ENCODE results near the gene SCN2B.

The SCN2B gene

DNA sequence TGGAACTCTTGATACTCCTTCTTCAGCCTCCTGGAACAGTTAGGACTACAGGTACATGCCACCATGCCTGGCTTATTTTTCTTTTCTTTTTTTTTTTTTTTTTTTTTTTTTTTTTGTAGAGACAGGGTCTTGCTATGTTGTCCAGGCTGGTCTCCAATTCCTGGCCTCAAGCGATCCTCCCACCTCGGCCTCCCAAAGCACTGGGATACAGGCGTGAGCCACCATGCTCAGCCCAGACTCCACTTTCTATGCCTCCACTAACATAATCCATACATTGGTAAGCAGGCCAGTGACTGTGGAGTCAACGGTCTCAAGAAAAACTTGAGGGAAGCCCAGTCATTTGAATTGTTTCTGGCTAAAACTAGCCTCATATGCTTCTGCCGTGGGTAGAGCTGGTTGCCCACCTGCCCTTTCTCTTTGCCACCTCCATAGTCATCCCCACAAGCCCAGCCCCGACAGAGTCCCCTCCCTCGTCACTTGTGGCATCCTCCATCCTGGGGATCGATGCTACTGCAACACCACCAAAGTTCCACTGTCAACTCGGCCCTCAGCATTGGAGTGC, 2.4 kb downstream of the SCN2B start:
- DNase-seq, result no peak

- DNase-seq, result no peak
Measured at GRCh38 chr11:118172356-118172755, 4.1 kb downstream of the SCN2B start.

- DNase-seq, result no peak
Measured at GRCh38 chr11:118171269-118172062, 5.0 kb downstream of the SCN2B start.

DNA sequence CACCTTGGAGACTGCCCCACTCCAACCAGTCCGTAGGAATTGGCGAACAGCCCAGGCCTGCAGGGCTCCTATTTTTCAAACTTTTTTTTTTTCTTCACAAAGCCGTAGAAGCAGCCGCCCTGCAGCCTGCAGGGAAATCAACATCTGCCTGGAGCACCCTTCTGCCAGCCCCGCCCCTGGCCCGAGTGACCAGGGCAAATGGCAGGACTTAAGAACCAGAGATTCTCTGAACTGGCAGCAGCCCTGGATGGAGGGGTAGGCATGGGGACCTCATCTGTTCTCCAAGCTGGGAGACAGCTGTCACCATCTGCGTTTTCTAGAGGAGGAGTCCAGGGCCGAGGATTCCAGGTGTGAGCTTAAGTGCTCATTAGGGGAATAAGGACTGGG, 5.6 kb downstream of the SCN2B start:
- no peak for DNase-seq

- no peak for DNase-seq
Measured at GRCh38 chr11:118170231-118170630, 6.2 kb downstream of the SCN2B start.

DNA sequence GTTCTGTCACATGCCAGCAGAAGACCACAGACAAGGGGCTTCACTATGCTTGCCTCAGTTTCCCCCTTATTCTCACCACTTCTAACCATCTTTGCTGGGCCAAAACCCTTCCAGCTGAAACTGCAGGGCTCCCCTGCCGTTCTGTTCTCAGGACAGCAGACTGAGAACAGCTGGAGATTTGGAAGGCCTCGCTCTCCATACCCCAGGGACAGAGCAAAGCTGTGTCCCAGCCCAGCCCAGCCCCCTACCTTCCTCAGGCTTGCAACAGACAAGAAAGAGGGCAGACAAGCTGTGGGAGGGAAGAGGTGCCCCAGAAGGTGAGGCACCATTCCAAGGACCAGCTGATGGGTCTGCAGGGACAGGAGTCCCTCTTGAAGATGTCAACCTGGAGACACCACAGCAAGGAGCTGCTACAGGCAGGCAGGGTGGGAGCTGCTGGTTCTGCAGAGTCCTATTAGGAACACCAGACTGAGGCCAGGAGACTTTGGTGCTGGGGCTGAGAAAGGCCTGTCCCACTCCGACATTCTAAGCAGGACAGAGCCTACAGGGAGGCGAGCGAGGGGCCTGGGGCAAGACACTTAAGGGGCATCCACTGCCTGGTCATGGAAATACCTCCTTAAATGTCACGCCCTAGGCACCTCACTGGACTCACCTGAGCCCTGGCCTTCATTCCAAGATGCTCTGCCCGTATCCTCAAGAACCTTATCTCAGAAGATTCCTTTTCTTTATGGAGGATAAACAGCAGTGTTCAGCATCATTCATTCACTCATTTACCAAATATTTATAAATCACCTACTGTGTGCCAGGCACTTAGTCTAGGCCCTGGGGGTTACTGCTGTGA, 6.9 kb downstream of the SCN2B start:
- no peak for DNase-seq

DNA sequence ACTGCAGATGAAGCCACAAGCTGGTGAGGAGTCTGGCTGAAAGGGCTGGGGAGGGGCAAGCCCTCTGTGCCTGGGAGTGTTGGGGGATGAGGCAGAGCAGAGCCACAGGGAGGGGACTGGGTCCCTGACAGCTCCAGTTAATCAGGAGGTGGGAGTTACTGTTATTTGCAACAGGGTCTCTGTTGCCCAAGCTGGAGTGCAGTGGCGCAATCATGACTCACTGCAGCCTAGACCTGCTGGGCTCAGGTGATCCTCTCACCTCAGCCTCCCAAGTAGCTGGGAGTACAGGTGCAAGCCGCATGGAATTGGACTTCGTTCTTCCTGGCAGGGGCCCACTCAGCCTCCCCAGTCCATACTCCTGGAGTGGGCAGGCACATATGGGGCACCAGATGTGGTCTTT, 7.7 kb downstream of the SCN2B start:
- no peak for DNase-seq

- DNase-seq, result no peak
Measured at GRCh38 chr11:118168316-118168715, 8.1 kb downstream of the SCN2B start.

DNA sequence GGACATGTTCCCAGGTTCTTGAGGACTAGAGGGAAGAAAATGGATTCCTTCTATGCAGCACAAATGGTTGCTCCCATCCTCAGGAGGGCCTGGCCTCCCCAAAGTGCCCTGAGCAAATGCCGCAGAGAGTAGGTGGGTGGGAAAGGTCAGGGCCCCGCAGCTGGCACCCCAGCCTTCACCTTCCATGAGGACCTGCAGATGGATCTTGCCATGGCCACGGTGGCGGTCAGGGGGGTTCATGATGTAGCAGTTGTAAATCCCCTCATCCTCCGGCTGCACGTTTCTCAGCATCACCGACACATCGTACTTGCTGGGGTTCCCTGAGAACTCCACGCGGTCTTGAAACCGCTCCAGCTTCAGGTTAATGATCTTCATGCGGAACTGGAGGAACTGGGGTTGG, 8.5 kb downstream of the SCN2B start:
- DNase-seq, result no peak

DNA sequence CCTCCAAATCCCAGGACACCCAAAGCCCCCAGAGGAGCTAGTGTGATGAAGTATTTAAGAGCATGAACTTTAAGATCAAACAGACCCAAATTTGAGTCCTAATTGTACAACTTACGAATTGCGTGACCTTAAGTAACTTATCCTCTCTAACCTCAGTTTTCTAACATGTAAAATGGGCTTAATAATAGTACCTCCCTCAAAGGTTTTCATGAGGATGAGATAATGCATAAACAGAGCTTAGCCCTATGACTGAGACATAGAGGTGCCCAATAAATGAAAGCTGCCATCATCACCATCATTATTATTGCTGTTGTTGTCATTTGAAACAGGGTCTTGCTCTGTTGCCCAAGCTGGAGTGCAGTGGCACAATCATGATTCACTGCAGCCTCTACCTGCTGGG, 9.2 kb downstream of the SCN2B start:
- no peak for DNase-seq

DNA sequence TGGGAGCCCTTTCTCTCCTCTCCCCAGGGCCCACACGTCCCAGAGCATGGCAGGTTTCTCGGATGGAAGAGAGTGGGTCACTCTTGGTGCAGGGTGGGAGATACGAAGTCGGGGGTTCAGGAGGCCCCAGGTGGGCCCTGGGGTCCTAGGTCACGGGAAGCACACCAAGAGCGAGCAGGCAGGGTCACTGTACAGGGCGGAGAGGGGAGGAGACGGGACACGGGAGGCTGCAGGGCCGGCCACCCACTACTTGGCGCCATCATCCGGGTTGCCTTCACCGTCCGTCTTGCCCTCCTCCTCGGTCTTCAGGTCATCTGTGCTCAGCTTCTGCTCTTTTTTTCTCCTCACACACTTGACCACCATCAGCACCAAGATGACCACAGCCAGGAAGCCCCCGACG, 9.8 kb downstream of the SCN2B start:
- no peak for DNase-seq

- DNase-seq, result no peak
Measured at GRCh38 chr11:118164885-118165284, 11.6 kb downstream of the SCN2B start.

DNA sequence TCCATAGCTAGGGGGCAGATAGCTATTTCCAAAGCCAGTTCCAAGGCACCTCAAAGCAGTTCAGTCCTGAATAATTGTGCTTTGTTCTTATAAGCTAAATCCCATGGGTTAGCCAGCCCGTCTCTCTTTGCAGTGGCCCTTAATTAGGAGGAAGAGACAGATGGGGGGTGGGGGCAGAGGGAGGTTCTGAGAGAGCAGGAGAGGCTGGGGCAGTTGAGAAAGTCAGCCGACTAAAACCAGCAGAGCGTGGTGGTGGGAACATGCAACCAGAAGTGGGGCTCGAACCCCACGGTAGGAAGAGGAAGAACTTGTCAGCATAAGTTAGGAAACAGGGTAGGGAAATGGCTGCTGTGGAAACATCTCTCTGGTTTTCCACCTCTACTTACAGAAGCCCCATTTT, 12.9 kb downstream of the SCN2B start:
- no peak for DNase-seq

GRCh38 chr11:118162846-118163245, 13.6 kb downstream of the SCN2B start:
- no peak for DNase-seq

DNA sequence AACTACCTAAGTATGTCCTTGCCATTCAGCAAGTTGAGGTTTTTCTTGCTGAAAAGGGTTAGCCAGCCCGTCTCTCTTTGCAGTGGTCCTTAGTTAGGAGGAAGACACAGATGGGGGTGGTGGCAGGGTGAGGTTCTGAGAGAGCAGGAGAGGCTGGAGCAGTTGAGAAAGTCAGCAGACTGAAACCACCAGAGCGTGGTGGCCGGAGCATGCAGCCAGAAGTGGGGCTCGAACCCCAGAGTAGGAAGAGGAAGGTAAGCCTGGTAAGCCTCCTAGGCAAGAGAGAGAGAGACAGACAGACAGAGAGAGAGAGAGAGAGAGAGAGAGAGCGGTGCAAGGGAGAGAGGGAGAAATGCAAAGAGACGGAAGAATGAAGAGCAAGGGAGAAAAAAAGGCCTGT, 14.7 kb downstream of the SCN2B start:
- no peak for DNase-seq

DNA sequence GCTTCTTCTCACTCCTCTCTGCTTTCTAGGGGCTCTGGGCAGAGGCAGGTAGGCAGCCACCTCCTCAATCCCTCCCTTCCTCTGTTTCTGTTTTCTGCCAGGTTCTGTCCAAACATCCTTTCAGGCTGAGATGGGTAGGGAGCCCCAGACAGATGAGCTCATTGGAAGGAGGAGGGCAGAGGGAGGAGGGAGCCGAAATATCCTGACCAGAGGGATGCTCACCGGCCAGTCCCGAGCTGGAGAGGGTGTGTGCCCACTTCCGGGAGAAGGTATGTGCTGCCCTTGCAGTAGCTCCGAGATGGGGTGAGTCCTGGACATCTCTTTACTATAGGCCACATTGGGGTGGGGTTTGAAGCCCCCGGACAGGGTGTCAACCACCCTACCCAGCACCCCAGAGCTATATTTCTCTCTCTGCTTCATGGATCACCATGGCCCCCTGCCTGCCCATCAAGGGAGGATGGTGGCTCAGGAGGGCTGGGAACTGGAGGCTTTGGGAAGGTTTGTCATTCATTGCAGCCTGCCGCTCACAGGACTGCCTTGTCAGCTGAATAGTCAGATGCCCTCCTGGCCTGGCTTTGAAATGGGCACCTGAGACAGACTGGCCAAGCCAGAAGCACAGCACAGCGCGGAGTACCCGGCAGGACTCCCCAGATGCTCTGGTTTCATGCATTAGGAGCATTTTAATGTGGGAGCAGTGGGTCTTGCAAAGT, 19.1 kb downstream of the SCN2B start:
- DNase-seq, result no peak

GRCh38 chr11:118156531-118157185, 19.8 kb downstream of the SCN2B start:
- no peak for DNase-seq

DNA sequence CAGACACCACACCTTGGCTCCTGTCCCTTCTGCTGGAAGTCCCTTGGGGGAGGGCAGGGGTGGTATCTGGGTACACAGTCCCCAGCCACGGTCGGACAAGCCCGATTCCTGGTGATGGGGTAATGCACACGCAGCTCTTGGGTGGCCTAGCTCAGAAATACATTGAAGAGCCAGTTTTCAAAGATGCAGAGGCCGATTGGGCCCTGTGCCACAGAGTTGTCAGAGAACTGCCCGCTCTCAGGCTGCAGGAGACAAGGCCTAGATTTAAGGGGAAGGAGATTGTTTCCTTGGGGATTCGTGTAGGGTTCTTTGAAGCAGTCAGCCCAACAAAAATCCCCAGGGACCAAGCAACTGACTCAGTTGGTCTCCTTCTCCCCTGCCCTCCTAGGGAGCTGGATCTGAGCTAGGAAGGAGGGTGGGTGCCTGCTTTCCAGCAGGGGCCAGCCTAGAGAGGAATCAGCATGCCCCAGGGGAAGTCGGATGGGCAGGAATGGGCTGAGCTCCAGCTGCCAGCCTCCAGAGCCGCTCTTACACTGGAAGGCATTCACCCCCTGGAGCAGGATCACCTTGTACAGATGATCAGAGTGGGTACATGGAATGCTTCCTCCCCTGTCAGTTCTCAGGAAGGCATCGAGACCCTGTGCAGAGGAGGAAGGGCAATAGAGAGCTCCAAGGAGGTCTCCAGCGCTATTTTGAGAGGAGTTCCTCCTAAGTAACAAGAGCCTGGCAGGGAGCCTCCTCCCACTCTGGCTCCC, 20.5 kb downstream of the SCN2B start:
- no peak for DNase-seq

DNA sequence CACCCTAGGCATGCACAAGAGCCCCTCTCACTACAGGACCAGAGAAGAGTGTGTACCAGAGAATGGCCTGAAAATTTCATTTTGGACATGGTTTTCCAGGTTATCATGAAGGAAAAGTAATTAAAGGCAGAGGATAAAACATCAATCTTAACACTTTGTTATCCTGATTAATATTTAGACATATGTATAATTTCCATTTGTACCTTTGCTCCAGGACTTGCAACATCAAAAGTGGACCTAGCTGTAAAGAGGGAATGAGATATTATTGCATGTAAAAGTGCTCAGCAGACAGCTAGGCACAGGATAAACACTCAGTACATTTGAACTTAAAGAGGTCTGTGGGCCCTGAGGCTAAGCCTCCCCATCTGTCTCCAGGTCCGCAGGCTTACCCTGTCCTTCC, 21.8 kb downstream of the SCN2B start:
- DNase-seq, result no peak

GRCh38 chr11:118153976-118154375, 22.5 kb downstream of the SCN2B start:
- no peak for DNase-seq

DNA sequence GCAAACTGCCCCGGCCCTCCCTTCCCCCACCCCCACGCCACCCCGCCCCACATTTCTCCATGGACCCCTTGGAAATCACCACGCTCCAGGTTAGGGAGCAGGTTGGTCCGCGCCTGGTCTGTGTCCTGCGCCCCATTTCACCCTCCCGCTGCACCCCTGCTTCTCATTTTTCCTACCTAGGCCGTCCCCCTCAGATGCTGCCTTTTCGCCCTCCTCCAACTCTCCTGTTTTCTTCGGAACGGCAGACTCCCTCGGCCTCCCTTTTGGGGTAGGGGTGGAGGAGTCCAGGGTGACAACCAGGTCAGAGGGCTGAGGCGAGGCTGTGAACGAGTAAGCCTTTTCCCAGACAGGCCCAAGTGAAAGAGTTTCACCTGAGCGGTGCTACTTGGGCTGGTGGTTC, 22.9 kb downstream of the SCN2B start:
- DNase-seq, result no peak
